Testis (tissue), 3 donors: ENCODE results near the gene SP7. TPM values are rescaled to one million over a fixed set of nuclear protein-coding genes. Genes with fewer than 3 reads are reported as not detected.

Experiments used
- DNase-seq: peaks from one replicate; pipeline ENCODE4 v3.0.0-alpha.2; 2019
- H3K27ac ChIP-seq, 2 donors: fragments of 200-600 bp; sonication (generic); one replicate each; pipeline ENCODE4 v1.5.1; 2019
- H3K27me3 ChIP-seq: fragments of 200-600 bp; sonication (generic); one replicate; pipeline ENCODE4 v1.5.1; 2019
- H3K36me3 ChIP-seq: fragments of 200-600 bp; sonication (generic); one replicate; pipeline ENCODE4 v1.5.1; 2017; ENCODE audit warnings: low read depth; ENCODE audit errors: missing control alignments
- H3K4me1 ChIP-seq: fragments of 200-600 bp; sonication (generic); one replicate; pipeline ENCODE4 v1.5.1; 2019
- H3K4me3 ChIP-seq, 2 donors: fragments of 200-600 bp; sonication (generic); one replicate each; pipeline ENCODE4 v1.5.1; 2017 to 2019
- H3K9me3 ChIP-seq: fragments of 200-600 bp; sonication (generic); one replicate; pipeline ENCODE4 v1.5.1; 2017
- POLR2A ChIP-seq: fragments of 450-650 bp; IDR thresholded peaks from one replicate; pipeline ENCODE4 v1.6.1; 2017; ENCODE audit warnings: antibody characterized with exemption, mild to moderate bottlenecking, moderate library complexity
- WGBS, 2 donors: methylation state at CpG; one replicate each; pipeline ENCODE4 v1.1.5; 2018; 5-methylcytosine and 5-hydroxymethylcytosine counted together
- intact Hi-C: fragments of 100-400 bp; cut with DNase I; formaldehyde crosslinking; loops from one replicate; pipeline ENCODE4 v1.15.1; 2023; ENCODE audit warnings: low total_unique reads
- polyA plus RNA-seq: library from polyadenylated mRNA; stranded (reverse); fragments of 350-450 nt; fragmentation: Illumina TruSeq; extraction: RNeasy Lipid Tissue Mini Kit (QIAGEN cat#74804); gene quantifications from one replicate; pipeline ENCODE4 v1.2.3, GENCODE V29; 2014; ENCODE audit warnings: low read depth, low replicate concordance; ENCODE audit not compliant: insufficient read depth
- total RNA-seq, 2 donors: library from RNA; depleted of rRNA; stranded (reverse); fragments of >200 nt; gene quantifications; one replicate each; pipeline ENCODE4 v1.2.3, GENCODE V29; 2016
- TF ChIP-seq, protein P1 (sequence below), 3 experiments: fragments of 450-650 bp in 2 of 3; fragments of 200-600 bp in 1 of 3; sonication (generic) in 1 of 3; IDR thresholded peaks; one replicate each; pipeline ENCODE4 v1.5.1; 2016 to 2019; ENCODE audit warnings: antibody characterized with exemption in 3 of 3, mild to moderate bottlenecking in 2 of 3, moderate library complexity in 1 of 3

Gene SP7
- total and polyA plus RNA-seq, 3 donors from 2014 or later, result 0.56 to 2.3 (median 1.2) TPM

DNA sequence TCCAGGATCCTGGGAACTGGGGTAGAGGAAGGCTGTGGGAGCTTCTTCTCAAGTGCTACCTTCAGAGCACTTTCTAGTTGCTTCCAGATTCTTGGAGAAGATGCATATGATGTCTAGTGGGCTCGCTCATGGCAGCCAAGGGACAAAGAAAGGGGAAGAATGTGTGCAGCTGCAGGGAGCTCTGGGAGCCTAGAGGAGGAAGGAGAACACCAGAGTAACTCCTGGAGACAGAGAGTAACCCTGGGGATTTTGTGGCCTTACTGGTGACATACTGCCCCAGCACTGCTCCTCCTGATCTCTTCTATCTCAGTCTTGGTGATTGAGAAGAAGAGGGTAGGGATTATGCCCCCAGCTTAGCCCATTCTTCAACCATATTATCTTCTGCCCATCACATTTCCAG lies 10.3 kb upstream of the SP7 start:
- H3K27ac ChIP-seq, result no peak overlapping the region
- no peaks in the 10 kb centered on the region for H3K9me3 ChIP-seq
- no peaks in the 10 kb centered on the region for H3K36me3 ChIP-seq
- H3K4me3 ChIP-seq, result no peak overlapping the region
- H3K27me3 ChIP-seq, result no peaks in the 10 kb centered on the region
- WGBS, 2 donors, result 89 to 92% methylated on average over 1 of the region's 1 CpG
- DNase-seq, result no peak
- TF ChIP-seq, protein P1, sequence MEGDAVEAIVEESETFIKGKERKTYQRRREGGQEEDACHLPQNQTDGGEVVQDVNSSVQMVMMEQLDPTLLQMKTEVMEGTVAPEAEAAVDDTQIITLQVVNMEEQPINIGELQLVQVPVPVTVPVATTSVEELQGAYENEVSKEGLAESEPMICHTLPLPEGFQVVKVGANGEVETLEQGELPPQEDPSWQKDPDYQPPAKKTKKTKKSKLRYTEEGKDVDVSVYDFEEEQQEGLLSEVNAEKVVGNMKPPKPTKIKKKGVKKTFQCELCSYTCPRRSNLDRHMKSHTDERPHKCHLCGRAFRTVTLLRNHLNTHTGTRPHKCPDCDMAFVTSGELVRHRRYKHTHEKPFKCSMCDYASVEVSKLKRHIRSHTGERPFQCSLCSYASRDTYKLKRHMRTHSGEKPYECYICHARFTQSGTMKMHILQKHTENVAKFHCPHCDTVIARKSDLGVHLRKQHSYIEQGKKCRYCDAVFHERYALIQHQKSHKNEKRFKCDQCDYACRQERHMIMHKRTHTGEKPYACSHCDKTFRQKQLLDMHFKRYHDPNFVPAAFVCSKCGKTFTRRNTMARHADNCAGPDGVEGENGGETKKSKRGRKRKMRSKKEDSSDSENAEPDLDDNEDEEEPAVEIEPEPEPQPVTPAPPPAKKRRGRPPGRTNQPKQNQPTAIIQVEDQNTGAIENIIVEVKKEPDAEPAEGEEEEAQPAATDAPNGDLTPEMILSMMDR (IDR thresholded peaks at IDR 0.05), result no peak
- TF ChIP-seq POLR2A, result no peak
- intact Hi-C loops, result no loop called here
- H3K4me1 ChIP-seq, result peaks cover 8% of the 10 kb centered on the region

DNA sequence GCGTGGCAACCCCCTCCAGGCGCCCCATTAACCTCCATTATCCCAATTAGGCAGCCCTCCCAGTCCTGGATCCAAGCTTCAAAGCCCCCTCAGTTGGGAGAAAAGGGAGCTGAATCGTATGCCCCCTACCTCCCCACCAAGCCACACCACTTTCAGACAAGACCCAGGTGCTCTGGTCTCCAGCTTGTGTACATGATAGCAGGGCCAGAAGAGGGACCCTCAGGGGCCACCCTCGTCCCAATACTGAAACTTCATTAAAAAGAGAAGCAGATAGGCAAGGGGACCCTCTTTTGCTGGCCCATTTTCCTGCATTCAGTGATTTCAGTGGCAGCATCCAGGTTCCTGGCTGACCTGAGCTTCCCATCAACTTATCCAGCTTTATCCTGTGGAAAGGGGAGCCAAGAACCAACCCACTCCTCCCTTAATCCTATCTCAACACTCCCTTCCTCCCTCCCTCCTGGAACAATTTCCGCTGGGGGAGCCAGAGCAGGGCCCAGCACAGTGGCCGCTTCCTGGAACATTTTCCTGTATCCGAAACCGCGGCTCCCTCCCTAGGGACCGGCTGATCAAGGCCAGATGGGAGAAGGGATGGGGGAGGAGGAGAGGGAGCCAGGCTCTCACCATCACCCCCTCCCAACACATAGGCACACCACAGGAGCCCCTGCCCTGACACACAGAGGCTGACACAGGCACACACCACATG lies 9.5 kb upstream of the SP7 start:
- WGBS, 2 donors, result 18 to 41% methylated on average over 6 to 10 of the region's 10 CpGs
- no peak overlapping the region for H3K4me3 ChIP-seq
- TF ChIP-seq POLR2A, result no peak
- TF ChIP-seq, protein P1 (IDR thresholded peaks at IDR 0.05), result no peak
- no peak for DNase-seq
- H3K36me3 ChIP-seq, result no peaks in the 10 kb centered on the region
- no peaks in the 10 kb centered on the region for H3K9me3 ChIP-seq
- H3K27ac ChIP-seq, result peak overlapping the region in 1 of 2 donors; percentile 73
- peaks cover 8% of the 10 kb centered on the region for H3K4me1 ChIP-seq
- no peaks in the 10 kb centered on the region for H3K27me3 ChIP-seq
- intact Hi-C loops, result no loop called here

DNA sequence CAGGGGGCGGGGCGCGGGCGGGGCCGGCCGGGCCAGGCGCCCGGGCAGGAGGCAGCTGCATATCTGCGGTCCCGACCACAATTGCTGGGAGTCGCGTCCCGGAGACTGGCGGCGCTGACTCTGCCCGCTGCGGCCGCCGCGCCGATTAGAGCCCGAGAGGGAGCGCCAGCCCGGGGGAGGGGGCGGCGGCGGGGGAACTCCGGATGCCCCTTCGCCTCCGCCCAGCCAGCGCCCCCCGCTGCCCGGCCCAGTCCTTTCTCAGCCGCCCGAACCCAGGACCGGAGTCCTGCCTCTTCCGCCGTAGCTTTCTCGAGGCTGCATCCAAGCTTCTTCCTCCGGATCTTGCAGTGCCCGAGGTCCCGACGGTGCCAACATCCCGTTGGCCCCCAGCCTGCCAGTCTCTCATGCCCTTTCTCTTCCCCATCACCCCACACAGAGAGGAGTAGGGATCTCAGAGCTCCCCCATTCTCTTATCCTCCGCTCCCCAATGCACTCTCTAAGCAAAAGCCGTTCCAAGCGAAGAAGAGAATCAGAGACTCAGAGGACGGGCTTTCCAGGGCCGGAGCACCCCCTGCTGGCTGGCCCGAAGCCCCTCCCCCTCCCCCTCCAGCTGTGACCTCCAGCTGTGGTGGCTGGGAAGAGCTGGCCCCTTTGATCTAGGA lies 8.8 kb upstream of the SP7 start:
- Histone ChIP-seq H3K27me3 (no peaks in the 10 kb centered on the region), H3K4me1 (peaks cover 8% of the 10 kb centered on the region), H3K9me3 (no peaks in the 10 kb centered on the region), H3K4me3 (peak overlapping the region; percentile 60 to 76), H3K36me3 (no peaks in the 10 kb centered on the region), H3K27ac (peak overlapping the region; percentile 50 to 73)
- TF ChIP-seq, protein P1 (IDR thresholded peaks at IDR 0.05), result peak; percentile 40 to 60 (median 58)
- no peak for TF ChIP-seq POLR2A
- peak; percentile 76 for DNase-seq
- 0 to 1% methylated on average over 5 to 42 of the region's 50 CpGs for WGBS, 2 donors
- intact Hi-C loops, result no loop called here

DNA sequence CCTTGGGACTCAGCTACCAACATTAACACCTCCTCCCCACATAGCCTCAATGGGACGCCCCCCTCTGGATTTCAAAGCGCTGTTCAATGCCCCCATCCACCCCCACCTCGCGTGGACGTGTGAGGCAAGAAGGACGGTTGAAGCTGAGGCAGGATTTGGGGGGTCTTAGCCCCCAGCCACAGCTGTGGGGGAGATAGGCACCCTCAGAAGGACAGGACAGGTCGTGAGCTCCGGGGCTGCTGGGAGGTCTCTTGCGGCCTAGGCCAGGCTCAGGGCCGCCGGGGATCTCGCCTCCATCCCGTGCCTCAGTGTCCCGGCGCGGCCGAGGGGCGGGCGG lies 8.3 kb upstream of the SP7 start:
- TF ChIP-seq, protein P1 (IDR thresholded peaks at IDR 0.05), result no peak
- no peak for TF ChIP-seq POLR2A
- Histone ChIP-seq H3K4me1 (peaks cover 8% of the 10 kb centered on the region), H3K4me3 (peak overlapping the region; percentile 60 to 76), H3K9me3 (no peaks in the 10 kb centered on the region), H3K27me3 (no peaks in the 10 kb centered on the region), H3K36me3 (no peaks in the 10 kb centered on the region), H3K27ac (no peak overlapping the region)
- WGBS, 2 donors, result 3 to 6% methylated on average over 8 to 19 of the region's 19 CpGs
- intact Hi-C loops, result no loop called here
- no peak for DNase-seq

DNA sequence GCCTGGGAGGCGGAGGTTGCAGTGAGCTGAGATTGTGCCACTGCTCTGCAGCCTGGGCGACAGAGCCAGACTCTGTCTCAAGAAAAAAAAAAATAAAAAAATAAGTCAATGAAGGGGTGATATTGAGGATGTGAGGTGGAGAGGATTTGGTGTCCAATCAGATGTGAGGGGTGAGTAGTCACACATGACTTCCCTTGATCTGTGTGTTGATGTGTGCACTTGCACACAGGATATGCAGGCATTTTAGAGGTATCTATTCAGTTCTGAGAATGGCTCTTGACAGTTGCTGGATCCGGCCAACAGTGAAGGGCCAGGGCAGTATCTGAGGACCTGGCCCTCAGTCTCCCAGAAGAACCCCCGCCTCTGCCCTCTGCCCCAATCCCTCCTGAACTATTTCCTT lies 7.8 kb upstream of the SP7 start:
- TF ChIP-seq, protein P1 (IDR thresholded peaks at IDR 0.05), result no peak
- TF ChIP-seq POLR2A, result no peak
- intact Hi-C loops, result no loop called here
- H3K9me3 ChIP-seq, result no peaks in the 10 kb centered on the region
- H3K36me3 ChIP-seq, result no peaks in the 10 kb centered on the region
- H3K27me3 ChIP-seq, result no peaks in the 10 kb centered on the region
- no peak overlapping the region for H3K4me3 ChIP-seq
- H3K4me1 ChIP-seq, result peaks cover 8% of the 10 kb centered on the region
- no peak for DNase-seq
- WGBS, 2 donors, result 78 to 91% methylated on average over 4 of the region's 4 CpGs
- no peak overlapping the region for H3K27ac ChIP-seq
